GM21390 (cell line): Measurements from ENCODE around the gene SFSWAP.
"Not testable (repeated sequence)": the region's sequence is repeated elsewhere in the genome, so short reads cannot be mapped to it uniquely, and the experiment has no call there.

Experiments used
- ATAC-seq: cut with Tn5 transposase; IDR thresholded peaks from one replicate; pipeline ENCODE4 v1.9.1; 2021; ENCODE audit not compliant: unreplicated experiment

Gene SFSWAP

DNA sequence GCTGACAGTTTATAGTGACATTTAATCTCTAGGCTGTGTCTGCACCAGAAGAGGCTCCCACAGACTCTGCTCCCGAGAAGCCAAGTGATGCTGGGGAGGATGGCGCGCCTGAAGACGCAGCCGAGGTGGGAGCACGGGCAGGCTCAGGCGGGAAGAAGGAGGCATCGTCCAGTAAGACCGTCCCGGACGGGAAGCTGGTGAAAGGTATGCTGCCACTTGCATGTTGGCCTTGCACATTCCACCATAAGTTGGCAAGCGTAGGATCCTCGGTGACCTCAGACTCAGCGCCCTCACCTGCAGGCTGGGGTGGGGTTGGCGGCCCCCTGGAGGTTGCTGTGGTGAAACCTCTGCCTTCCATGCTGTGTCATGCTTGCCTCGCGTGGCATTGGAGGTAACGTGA lies 45.6 kb downstream of the SFSWAP start:
- ATAC-seq = no peak

DNA sequence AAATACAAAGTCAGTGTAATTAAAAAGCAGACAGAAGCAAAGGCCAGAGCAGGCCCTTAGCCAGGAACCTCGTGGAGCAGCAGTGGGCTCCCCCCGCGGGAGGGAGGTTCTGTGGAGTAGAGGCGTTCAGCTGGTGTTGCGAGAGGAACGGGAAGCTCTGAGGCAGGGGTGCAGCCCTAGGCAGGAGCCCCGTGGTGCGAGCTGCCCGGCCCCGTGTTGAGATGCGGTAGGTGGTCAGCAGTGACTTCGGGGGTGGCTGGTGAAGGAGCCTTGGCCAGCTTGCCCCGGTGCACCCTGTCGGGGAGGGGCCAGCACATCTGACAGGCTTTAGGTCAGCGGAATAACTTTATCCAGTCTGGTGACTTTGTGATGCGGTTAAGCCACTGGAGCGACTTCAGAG lies 46.2 kb downstream of the SFSWAP start:
- ATAC-seq = no peak

DNA sequence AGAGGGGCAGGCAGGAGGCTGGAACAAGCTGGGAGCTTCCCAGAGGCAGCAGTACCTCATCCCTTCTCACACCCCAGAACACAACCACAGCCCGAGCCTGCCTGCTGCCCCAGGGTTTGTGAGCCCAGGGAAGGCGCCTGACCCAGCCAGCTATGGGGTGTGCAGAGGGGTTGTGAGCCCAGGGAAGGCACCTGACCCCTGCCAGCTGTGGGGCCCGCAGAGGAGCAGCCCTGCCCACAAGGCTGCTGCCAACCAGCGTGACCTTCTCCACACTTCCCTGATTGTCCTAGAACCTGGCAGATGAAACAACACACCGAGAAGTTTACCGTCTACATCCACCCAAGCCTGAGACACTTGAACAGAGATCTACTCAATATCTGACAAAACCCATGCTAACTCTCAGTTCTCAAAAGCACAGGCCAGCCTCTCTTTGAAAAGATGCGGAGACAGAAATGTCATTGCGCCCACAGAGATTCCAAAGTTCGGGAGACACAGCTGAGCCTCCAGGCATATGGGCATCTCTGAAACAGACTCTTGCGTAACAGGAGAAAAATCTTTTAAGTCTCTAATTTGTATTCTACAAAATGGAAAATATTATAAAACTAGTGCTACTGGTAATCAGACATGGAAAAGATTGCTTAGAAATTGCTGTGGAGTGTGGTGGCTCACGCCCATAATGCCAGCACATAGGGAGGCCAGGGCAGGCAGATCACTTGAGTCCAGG lies 47.3 kb downstream of the SFSWAP start:
- ATAC-seq = no peak

DNA sequence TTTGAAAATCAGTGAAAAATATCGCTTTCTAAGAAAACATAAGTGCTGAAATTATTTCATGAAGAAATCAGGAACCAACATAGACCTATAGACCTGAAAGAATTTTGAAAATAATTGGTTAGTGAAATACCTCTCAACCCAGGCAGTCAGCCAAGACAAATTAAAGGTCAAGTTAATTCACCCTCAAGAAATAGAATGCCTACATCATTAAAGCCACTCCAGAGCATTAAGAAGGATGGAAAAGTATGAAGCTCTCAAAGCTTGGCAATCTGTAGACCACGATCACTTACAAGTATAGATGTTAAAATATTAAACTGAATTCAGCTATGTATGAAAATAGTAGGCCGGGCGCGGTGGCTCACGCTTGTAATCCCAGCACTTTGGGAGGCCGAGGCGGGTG lies 48.3 kb downstream of the SFSWAP start:
- ATAC-seq = no peak

DNA sequence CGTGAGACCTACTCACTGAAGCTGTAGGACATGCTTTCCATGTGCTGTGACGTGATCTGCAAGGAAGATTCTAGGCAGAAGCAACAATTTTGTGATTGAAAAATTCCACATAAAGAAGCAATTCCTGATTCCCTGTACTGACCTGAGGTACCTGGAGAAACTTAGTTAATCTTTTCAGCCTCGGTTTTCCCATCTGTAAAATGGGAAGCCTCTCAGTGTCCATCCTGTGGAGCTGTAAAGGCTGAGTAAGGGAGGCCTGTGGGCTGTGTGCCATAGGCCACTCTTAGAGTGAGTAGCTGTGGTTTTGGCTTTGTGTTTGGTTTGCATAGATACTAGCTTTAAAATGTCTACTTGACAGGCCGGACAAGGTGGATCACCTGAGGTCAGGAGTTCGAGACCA lies 50.7 kb downstream of the SFSWAP start:
- ATAC-seq = no peak

DNA sequence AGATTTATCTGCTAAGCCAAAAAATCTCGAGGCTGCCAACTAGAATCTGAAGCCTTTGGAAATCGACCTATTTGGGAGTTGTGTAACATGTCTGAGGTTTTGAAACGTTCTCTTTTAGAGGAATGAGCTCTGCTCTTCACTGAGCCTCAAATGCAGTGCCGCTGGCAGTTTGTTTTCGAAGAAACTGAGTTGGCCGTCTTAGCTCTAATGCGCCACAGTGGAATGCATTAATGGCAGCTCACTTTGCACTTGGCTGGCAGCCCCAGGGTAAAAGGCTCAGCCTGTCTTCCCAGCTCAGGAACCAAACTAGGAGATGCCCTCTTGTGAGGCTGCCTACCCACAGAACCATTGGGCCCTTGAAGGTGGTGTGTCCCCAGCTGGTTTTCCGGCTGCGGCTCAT lies 53.8 kb downstream of the SFSWAP start:
- no peak for ATAC-seq

DNA sequence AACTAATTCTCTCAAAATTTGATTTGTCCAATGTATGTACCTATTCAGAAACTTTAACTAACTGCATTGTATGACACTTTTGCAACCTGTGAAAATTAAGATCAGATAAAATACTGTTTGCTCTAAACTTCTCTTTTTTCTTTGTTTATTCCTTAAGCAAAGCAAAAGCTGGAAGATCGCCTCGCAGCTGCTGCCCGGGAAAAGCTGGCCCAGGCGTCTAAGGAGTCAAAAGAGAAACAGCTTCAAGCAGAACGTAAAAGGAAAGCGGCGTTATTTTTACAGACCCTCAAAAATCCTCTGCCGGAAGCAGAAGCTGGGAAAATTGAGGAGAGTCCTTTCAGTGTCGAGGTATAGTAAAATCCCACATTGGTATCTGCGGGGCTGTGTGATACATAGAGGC lies 55.1 kb downstream of the SFSWAP start:
- ATAC-seq = no peak

DNA sequence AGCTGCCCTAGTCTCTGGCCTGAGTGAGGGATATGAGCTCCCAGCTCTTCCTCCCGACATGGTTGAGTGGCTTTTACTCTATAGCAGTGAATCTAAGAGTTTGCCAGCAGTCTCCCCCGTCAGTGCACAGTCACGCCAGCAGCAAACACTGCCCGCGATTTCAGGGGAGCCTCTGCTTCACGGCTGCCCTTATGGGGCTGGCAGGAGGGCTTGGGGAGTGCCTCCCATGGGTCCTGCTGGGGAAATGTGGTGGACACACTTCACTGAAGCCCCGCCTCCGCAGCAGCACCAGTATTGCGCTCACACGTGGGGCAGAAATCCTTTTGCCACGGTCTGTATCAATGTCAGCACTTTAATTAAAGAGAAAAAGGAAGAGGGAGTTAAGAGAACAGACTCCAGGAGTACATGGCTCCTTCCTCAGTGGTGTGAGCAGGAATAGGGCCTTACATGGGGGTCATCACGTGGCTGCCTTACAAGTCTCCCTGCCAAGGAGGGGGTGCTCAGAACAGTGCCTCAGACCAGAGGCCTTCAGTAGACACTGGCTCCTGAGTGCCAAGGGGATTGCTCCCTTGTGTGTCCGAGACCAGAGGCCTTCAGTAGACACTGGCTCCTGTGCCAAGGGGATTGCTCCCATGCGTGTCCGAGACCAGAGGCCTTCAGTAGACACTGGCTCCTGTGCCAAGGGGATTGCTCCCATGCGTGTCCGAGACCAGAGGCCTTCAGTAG lies 55.7 kb downstream of the SFSWAP start:
- no peak for ATAC-seq

DNA sequence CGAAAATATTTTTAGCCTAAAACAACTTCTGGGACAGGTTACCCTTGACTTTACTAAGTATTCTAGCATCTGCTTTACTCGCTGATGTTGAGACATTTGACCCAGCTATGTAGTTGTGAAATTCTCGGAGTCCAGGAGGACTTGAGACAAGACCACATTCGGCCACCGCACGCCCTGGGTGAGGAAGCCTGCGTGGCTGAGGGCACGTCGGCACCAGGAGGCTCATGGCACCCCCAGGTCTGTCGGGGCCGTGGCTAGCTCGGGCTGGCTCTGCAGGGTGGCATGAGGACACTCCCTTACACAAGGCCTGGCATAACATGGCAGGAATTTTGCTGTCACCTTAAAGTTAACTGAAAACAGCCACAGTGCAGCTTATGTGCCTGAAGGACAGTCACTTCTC lies 59.2 kb downstream of the SFSWAP start:
- ATAC-seq = no peak

DNA sequence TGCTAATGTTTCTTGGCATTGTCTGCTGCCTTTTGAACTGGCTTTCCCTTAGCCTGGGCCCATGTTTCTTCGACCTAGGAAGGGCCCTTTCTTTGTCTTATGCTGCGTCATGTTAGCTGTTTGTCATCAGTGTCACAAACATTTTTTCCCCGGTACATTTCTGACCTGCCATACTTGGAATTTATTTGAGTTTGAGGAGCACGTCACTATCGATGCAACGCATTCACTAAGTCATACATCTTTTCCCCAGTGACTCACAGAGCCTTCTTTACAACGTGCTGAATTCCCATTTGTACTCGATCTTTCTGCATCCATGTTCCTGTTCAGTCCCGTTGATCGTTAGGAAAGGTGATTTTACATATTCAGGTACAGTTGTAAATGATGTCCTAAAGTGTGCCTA lies 61.1 kb downstream of the SFSWAP start:
- ATAC-seq = no peak

DNA sequence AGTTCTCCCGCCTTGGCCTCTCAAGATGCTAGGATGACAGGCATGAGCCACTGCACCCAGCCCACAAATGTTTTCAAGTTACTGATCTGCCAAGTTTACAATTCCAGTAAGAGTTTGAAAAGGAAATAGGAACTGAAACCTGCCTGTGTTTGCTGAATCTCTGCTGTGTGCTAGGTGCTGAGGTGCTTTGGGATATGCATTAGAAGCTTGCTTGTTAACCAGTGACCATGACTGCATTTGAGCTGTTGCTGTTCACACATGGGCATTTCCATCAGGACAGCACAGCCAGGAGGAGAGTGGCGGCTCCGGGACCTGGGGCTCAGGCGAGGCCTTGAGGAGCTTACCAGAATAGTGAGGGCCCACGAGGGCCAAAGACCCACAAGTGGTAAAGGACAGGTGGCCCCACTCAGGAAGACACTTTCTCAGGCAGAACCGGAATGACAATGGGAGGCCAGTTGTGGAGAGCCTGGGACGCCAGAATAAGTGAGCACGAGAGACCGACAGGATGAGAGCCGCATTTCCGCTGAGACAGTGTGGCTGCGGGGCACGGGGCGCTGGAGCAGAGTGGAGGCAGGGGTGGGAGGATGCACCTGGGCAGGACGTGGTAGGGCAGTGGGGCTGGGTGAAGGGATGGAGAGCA lies 62.8 kb downstream of the SFSWAP start:
- peak; percentile 78 for ATAC-seq

DNA sequence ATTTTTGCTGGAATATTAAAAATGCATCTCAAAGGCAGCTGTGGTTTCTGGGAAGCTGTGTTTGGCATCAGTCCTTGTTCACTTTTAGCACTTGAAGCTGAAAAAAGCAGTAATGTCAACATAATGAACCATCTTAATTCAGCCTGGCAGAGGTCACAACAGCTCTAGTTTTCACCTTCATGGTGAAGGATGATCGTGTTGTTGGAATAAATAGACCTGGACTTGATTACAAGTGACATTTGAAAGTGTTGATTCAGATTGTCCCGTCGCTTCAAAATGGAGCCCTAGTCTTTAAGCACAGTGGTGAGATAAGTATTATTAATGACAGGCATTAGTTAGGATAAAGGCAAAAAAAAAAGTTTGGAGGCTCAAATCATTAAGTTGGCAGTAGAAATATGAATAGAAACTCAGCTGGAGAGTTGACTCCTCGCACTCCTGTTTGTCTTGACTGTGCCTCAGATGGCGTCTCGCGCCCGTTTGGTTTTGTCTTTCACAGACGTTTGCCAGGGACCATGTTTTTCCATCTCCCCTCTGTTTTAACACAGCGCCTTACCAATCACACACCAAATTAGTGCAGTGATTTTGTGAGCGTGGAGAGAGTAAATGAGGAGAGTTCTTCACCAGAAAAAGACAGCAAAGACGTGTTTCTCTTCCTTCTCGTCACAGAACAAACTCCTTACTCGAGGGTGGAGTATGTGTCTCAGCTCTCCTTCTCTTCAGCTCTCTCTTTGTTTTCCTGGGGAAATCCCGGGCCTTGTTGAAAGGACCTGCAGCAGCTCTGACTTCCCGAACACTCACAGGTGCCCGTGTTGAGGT lies 63.9 kb downstream of the SFSWAP start:
- no peak for ATAC-seq

DNA sequence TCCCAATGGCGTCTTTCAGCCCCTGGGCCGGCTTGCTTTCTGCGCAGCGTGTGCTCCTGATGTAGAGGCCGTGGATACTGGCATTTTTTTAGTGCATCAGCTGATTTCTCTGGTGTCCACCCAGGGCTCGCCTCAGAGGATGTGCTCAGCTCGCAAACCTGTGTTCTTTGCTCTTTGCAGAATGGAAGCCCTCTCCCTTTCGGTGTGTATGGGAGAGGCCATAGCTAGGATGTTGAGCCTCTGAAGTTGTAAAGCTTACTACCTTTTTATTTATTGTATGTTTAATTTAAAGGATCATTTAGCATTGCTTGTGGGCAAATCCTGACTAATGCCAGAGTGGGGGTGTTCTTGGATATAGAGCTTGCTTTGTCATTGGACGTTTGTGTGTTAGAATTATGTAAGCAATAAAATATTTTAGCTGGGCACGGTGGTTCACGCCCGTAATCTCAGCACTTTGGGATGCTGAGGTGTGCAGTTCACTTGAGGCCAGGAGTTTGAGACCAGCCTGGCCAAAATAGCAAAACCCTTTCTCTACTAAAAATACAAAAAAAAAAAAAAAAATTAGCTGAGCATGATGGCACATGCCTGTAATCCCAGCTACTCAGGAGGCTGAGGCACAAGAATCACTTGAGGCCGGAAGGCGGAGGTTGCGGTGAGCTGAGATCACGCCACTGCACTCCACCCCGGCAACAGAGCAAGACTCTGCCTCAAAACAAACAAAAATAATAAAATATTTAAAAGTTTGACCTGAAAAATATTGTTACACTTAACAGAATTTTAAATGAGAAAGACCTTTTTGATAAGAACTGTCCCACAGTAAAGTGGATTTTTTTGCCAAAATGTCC lies 64.7 kb downstream of the SFSWAP start:
- no peak for ATAC-seq

DNA sequence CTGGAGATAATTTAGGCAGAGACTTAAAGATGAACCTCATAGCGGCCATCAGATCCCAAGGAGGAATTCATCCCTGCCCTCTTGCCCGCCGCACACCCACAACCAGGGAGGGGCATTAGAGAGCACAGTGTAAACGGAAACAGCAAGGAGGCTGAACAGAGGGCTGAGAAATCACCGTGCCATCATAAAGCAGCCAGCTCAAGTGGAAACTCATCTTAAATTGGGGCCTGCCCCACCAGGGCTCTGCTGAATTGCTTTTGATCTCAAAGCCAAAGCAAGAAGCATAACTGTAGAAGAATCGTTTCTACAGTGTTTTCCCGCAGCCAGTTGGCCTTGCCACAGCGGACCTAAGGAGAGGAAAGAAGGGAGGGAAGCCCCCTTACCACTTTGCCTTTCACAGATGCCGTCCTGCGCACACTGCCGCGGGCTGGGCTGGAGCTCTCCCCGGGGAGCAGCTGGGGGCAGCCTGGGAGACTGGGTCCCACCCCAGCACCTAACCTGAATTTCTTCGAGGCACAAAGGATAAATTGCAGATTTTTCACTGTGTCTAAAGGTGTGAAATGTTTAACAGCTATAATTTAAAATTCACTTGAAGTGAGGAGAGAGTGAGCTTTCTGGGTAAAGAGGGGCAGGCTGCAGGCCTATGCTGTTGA lies 65.5 kb downstream of the SFSWAP start:
- peak; percentile 34 for ATAC-seq

DNA sequence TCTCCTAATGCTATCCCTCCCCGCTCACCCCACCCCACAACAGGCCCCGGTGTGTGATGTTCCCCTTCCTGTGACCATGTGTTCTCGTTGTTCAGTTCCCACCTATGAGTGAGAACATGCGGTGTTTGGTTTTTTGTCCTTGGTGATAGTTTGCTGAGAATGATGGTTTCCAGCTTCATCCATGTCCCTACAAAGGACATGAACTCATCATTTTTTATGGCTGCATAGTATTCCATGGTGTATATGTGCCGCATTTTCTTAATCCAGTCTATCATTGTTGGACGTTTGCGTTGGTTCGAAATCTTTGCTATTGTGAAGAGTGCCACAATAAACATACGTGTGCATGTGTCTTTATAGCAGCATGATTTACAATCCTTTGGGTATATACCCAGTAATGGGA lies 66.4 kb downstream of the SFSWAP start:
- ATAC-seq = not testable (repeated sequence)

DNA sequence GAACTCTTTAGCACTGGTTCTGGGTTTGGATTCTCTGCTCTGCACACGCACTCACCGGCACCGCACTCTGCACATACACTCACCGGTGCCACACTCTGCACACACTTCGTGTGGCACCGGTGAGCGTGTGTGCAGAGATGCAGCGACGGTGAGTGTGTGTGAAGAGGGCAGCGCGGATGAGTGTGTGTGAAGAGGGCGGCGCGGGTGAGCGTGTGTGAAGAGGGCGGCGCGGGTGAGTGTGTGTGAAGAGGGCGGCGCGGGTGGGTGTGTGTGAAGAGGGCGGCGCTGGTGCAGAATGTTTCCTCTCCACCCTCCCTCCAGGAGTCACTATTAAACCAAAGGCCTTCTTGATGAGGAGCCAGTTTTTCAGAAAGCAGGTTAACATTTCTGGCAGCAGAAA lies 68.1 kb downstream of the SFSWAP start:
- ATAC-seq = no peak

DNA sequence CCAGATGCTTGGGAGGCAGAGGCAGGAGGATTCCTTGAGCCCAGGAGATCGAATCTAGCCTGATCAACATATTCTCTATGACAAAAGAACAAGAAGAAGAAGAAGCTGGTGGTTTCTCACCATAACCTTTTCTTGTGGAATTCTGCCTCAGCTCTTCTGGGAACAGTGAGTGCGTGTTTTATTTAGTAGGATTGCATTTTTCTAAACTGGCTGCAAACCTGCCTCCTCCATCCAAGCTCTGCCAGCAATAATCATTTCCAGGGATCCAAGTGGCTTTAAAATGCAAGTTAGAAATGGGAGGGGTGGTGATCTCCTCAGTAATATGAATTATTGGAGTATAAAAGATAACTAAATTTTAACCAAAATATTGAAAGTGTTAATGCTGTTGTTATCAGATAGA lies 71.2 kb downstream of the SFSWAP start:
- no peak for ATAC-seq

DNA sequence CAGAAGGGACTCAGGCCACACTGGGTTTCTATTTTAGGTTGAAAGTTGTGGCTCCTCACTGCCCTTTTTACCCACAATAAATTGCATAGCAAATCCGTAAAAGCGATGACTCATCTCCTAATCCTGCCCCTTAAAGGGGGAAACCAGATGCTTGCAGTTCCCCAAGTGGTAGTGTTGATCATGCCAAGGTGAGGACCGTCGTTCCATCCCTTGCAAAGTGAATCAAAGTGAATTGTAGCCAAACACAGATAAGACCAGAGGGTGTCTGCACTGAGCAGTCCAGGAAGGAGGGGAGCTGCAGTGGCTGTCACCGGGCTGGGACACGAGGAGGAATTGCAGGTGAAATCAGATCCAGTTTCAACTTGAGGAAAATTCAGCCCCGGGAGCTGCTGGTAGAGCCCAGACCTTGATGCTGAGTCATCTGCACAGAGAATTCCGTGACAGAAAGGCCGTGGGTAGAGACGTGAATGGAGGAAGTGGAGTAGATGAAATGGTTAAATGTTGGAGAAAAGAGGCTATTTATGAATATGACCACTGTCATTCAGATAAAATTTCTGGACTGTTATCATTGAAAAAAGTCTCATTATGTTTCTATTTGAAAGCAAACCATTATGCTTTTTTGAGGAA lies 73.1 kb downstream of the SFSWAP start:
- no peak for ATAC-seq

DNA sequence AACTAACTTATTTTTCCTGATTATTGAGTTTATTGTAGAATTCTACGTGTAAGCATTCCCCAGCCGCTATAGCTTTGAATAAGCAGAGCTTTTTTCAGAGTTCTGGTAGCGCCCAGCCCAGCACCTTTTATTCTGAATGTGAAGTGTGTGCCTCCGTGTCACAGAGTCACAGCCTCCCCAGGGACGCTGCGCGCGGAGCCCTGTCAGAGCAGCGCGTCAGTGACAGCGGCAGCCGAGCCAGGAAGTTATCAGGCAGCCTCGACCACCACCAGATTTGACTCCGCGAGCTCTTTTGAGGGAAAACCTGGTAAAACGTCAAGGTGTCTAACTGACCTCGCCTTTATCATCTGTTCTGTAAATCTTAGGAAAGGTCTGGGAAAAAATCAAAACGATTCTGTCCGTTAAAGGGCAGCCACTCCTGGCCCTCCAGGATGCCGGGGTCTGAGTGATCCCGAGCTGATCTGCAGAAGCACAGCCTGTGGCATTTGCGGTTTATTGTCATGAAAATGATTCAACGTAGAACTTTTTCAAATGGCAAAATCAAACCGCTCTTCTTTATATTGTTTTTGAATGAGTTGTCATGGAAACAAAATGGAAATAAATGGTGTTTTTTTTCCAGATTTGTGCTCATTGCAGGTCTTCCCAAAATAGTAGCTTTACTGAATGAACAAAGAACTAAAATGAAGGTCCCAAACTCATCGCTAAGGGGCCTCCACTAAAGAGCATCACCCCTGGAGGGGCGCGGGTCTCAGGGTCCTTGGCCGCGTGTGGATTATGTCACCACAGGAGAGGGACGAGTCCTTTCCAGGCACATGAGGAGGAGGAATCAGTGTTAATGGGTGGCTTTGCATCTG lies 74.2 kb downstream of the SFSWAP start:
- no peak for ATAC-seq
